ENCODE measurements around the gene MARK2. TPM values are rescaled to one million over a fixed set of nuclear protein-coding genes. Genes with fewer than 3 reads are reported as not detected.

The MARK2 gene
- total RNA-seq, 1 donor from 2014 or later = 40.1 TPM

GRCh38 chr11:63893355-63893754 is 54.4 kb downstream of the MARK2 start:
- Histone ChIP-seq H3K27me3 (ENCODE audit: control insufficient read depth, insufficient read depth, low read length) (no peaks in the 10 kb centered on the region), H3K4me3 (ENCODE audit: low read depth, low read length) (no peak overlapping the region), H3K36me3 (ENCODE audit: control insufficient read depth, insufficient read depth, low read length) (peaks cover 1% of the 10 kb centered on the region)
- DNase-seq (ENCODE audit: low read depth) = no peak
- no peak for TF ChIP-seq CTCF (IDR thresholded peaks at IDR 0.05; ENCODE audit: insufficient read depth, low read length, poor library complexity, severe bottlenecking)

- Histone ChIP-seq H3K4me3 (ENCODE audit: low read depth, low read length) (no peak overlapping the region), H3K27me3 (ENCODE audit: control insufficient read depth, insufficient read depth, low read length) (no peaks in the 10 kb centered on the region), H3K36me3 (ENCODE audit: control insufficient read depth, insufficient read depth, low read length) (peaks cover 1% of the 10 kb centered on the region)
- DNase-seq (ENCODE audit: low read depth) = no peak
- TF ChIP-seq CTCF (IDR thresholded peaks at IDR 0.05; ENCODE audit: insufficient read depth, low read length, poor library complexity, severe bottlenecking) = no peak
These were observed 57.2 kb downstream of the MARK2 start for GRCh38 chr11:63896071-63896470.

- no peaks in the 10 kb centered on the region for H3K36me3 ChIP-seq (ENCODE audit: control insufficient read depth, insufficient read depth, low read length)
- no peak overlapping the region for H3K4me3 ChIP-seq (ENCODE audit: low read depth, low read length)
These were observed 58.7 kb downstream of the MARK2 start for GRCh38 chr11:63897459-63898146.

GRCh38 chr11:63901660-63902059 is 62.8 kb downstream of the MARK2 start:
- no peak for DNase-seq (ENCODE audit: low read depth)
- TF ChIP-seq CTCF (IDR thresholded peaks at IDR 0.05; ENCODE audit: insufficient read depth, low read length, poor library complexity, severe bottlenecking) = peak; percentile 34
- Histone ChIP-seq H3K27me3 (ENCODE audit: control insufficient read depth, insufficient read depth, low read length) (no peaks in the 10 kb centered on the region), H3K36me3 (ENCODE audit: control insufficient read depth, insufficient read depth, low read length) (peaks cover 2% of the 10 kb centered on the region), H3K4me3 (ENCODE audit: low read depth, low read length) (no peak overlapping the region)

More at GRCh38 chr11:63897459-63898146, 58.7 kb downstream of the MARK2 start:
- no peak for TF ChIP-seq CTCF (IDR thresholded peaks at IDR 0.05; ENCODE audit: insufficient read depth, low read length, poor library complexity, severe bottlenecking)
- H3K27me3 ChIP-seq (ENCODE audit: control insufficient read depth, insufficient read depth, low read length) = no peaks in the 10 kb centered on the region
- DNase-seq (ENCODE audit: low read depth) = no peak

GRCh38 chr11:63903884-63904283 is 65.0 kb downstream of the MARK2 start:
- H3K4me3 ChIP-seq (ENCODE audit: low read depth, low read length) = no peak overlapping the region
- DNase-seq (ENCODE audit: low read depth) = no peak
- no peak for TF ChIP-seq CTCF (IDR thresholded peaks at IDR 0.05; ENCODE audit: insufficient read depth, low read length, poor library complexity, severe bottlenecking)
- H3K27me3 ChIP-seq (ENCODE audit: control insufficient read depth, insufficient read depth, low read length) = no peaks in the 10 kb centered on the region
- peaks cover 2% of the 10 kb centered on the region for H3K36me3 ChIP-seq (ENCODE audit: control insufficient read depth, insufficient read depth, low read length)

- no peak for DNase-seq (ENCODE audit: low read depth)
- no peak for TF ChIP-seq CTCF (IDR thresholded peaks at IDR 0.05; ENCODE audit: insufficient read depth, low read length, poor library complexity, severe bottlenecking)
- no peak overlapping the region for H3K4me3 ChIP-seq (ENCODE audit: low read depth, low read length)
- H3K36me3 ChIP-seq (ENCODE audit: control insufficient read depth, insufficient read depth, low read length) = peaks cover 2% of the 10 kb centered on the region
- H3K27me3 ChIP-seq (ENCODE audit: control insufficient read depth, insufficient read depth, low read length) = no peaks in the 10 kb centered on the region
These were observed 65.8 kb downstream of the MARK2 start for GRCh38 chr11:63904743-63905142.
